CD8-positive, alpha-beta memory T cell (primary cell): ENCODE results near the gene PPP1R12C. TPM values are rescaled to one million over a fixed set of nuclear protein-coding genes. Genes with fewer than 3 reads are reported as not detected.

ENCODE experiments used
- CTCF ChIA-PET: fragments of 350-600 bp; sonication (Branson Sonifier 250); formaldehyde crosslinking; loops from one replicate; lab custom pipeline; 2021; ENCODE audit warnings: antibody characterized with exemption; lab: Charles Lee
- POLR2A ChIA-PET: fragments of 350-600 bp; sonication (Branson Sonifier 250); formaldehyde crosslinking; loops from one replicate; lab custom pipeline; 2021; ENCODE audit warnings: antibody characterized with exemption; lab: Charles Lee
- DNase-seq, 5 donors: peaks; one replicate each; pipeline versions ENCODE4 v3.0.0 to v3.0.0-alpha.2; 2020 to 2022; ENCODE audit warnings: mixed read lengths in 1 of 5
- H3K27ac ChIP-seq: one replicate; pipeline ENCODE4 v1.7.0; 2013; ENCODE audit warnings: low read depth, mild to moderate bottlenecking, low read length, moderate library complexity
- H3K27me3 ChIP-seq: 2 replicates; pipeline ENCODE4 v1.7.0; 2013; ENCODE audit warnings: low read length, mild to moderate bottlenecking; ENCODE audit not compliant: insufficient read depth, poor library complexity, severe bottlenecking
- H3K36me3 ChIP-seq: 2 replicates; pipeline ENCODE4 v1.7.0; 2013; ENCODE audit warnings: mild to moderate bottlenecking, low read length, moderate library complexity; ENCODE audit not compliant: insufficient read depth
- H3K4me1 ChIP-seq: 2 replicates; pipeline ENCODE4 v1.7.0; 2013; ENCODE audit warnings: mild to moderate bottlenecking, low read length, moderate library complexity; ENCODE audit not compliant: insufficient read depth
- H3K4me3 ChIP-seq: 2 replicates; pipeline ENCODE4 v1.7.0; 2013; ENCODE audit warnings: mild to moderate bottlenecking, low read length
- H3K9me3 ChIP-seq: 2 replicates; pipeline ENCODE4 v1.7.0; 2013; ENCODE audit warnings: mild to moderate bottlenecking, low read length
- H3K27ac Mint-ChIP-seq, 8 donors: one replicate each; pipeline ENCODE4 v1.8.0; 2020 to 2021; ENCODE audit warnings: mixed read lengths in 8 of 8, mild to moderate bottlenecking in 6 of 8, inconsistent platforms in 3 of 8, moderate library complexity in 3 of 8
- H3K27me3 Mint-ChIP-seq, 2 donors: one replicate each; pipeline ENCODE4 v1.8.0; 2020 to 2021; ENCODE audit warnings: mixed read lengths in 2 of 2, mild to moderate bottlenecking in 1 of 2, moderate library complexity in 1 of 2
- H3K36me3 Mint-ChIP-seq, 3 donors: one replicate each; pipeline ENCODE4 v1.8.0; 2020 to 2021; ENCODE audit warnings: mixed read lengths in 3 of 3, inconsistent platforms in 1 of 3, mild to moderate bottlenecking in 1 of 3
- H3K4me1 Mint-ChIP-seq, 3 donors: one replicate each; pipeline ENCODE4 v1.8.0; 2020 to 2021; ENCODE audit warnings: mixed read lengths in 3 of 3, inconsistent platforms in 1 of 3, mild to moderate bottlenecking in 1 of 3
- H3K4me3 Mint-ChIP-seq, 7 donors: one replicate each; pipeline ENCODE4 v1.8.0; 2020 to 2021; ENCODE audit warnings: mixed read lengths in 7 of 7, mild to moderate bottlenecking in 6 of 7, moderate library complexity in 4 of 7, inconsistent platforms in 2 of 7
- H3K9me3 Mint-ChIP-seq, 5 donors: one replicate each; pipeline ENCODE4 v1.8.0; 2020 to 2022; ENCODE audit warnings: mixed read lengths in 5 of 5, mild to moderate bottlenecking in 3 of 5, moderate library complexity in 2 of 5, inconsistent platforms in 1 of 5
- polyA plus RNA-seq: library from polyadenylated mRNA; unstranded; fragments of 300-500 nt; fragmentation: Illumina TruSeq; gene quantifications from one replicate; pipeline ENCODE4 v1.2.3, GENCODE V29; 2021
- total RNA-seq, 2 experiments: library from RNA; stranded (reverse); gene quantifications; one replicate each; pipeline ENCODE4 v1.2.3, GENCODE V29; 2021

PPP1R12C gene
- total and polyA plus RNA-seq, 3 experiments from 2014 or later, result 7.7 to 98.3 (median 95.4) TPM

- H3K9me3 ChIP-seq, result no peaks in the 10 kb centered on the region
- H3K27me3 ChIP-seq, result peaks cover 16% of the 10 kb centered on the region
- peak overlapping the region in 2 of 8 donors; percentile 15 to 48 for H3K27ac Mint-ChIP-seq
- H3K27ac ChIP-seq, result no peak overlapping the region
- H3K4me1 ChIP-seq, result peaks cover 20% of the 10 kb centered on the region
- peaks cover 0 to 3% (median 0%) of the 10 kb centered on the region in 5 donors for H3K9me3 Mint-ChIP-seq
- ChIA-PET CTCF (interaction anchor here (0.8 to 2.0 kb wide), 7 partner anchors 9 to 414 kb away, joined by 3 to 10 read pairs (median 5); no protein-coding TSS in a partner anchor), POLR2A (no interaction called here)
- H3K36me3 Mint-ChIP-seq, result peaks cover 4 to 16% (median 6%) of the 10 kb centered on the region in 3 donors
- peaks cover 12 to 32% (median 21%) of the 10 kb centered on the region in 3 donors for H3K4me1 Mint-ChIP-seq
- no peaks in the 10 kb centered on the region for H3K36me3 ChIP-seq
- DNase-seq, result no peak
- no peak overlapping the region for H3K4me3 ChIP-seq
- peaks cover 29 to 43% of the 10 kb centered on the region in 2 donors for H3K27me3 Mint-ChIP-seq
- H3K4me3 Mint-ChIP-seq, result peak overlapping the region in 1 of 7 donors; percentile 74
Observed at GRCh38 chr19:55089342-55089944, 28.0 kb downstream of the PPP1R12C start.

GRCh38 chr19:55088543-55089341, 28.7 kb downstream of the PPP1R12C start:
- no peak overlapping the region for H3K27ac ChIP-seq
- H3K9me3 Mint-ChIP-seq, result peaks cover 0 to 3% (median 0%) of the 10 kb centered on the region in 5 donors
- H3K9me3 ChIP-seq, result no peaks in the 10 kb centered on the region
- peaks cover 16% of the 10 kb centered on the region for H3K27me3 ChIP-seq
- H3K4me3 Mint-ChIP-seq, result peak overlapping the region; percentile 50 to 76 (median 68)
- peaks cover 20% of the 10 kb centered on the region for H3K4me1 ChIP-seq
- H3K27me3 Mint-ChIP-seq, result peaks cover 35 to 50% of the 10 kb centered on the region in 2 donors
- H3K4me3 ChIP-seq, result no peak overlapping the region
- H3K36me3 Mint-ChIP-seq, result peaks cover 4 to 16% (median 6%) of the 10 kb centered on the region in 3 donors
- no peaks in the 10 kb centered on the region for H3K36me3 ChIP-seq
- H3K4me1 Mint-ChIP-seq, result peaks cover 12 to 32% (median 21%) of the 10 kb centered on the region in 3 donors
- ChIA-PET CTCF (interaction anchor here (0.6 to 2.2 kb wide), 15 partner anchors 10 to 415 kb away, joined by 3 to 10 read pairs (median 3); partner anchors contain the start of gene TMEM238), POLR2A (no interaction called here)
- DNase-seq, result peak; percentile 51 to 84 (median 70)
- H3K27ac Mint-ChIP-seq, result peak overlapping the region in 2 of 8 donors; percentile 17 to 50

GRCh38 chr19:55088021-55088451, 29.4 kb downstream of the PPP1R12C start:
- Mint-ChIP-seq H3K4me3 (peak overlapping the region; percentile 50 to 79 (median 70)), H3K27ac (peak overlapping the region in 3 of 8 donors; percentile 17 to 91 (median 50)), H3K4me1 (peaks cover 13 to 32% (median 21%) of the 10 kb centered on the region in 3 donors), H3K27me3 (peaks cover 39 to 53% of the 10 kb centered on the region in 2 donors), H3K36me3 (peaks cover 4 to 16% (median 6%) of the 10 kb centered on the region in 3 donors), H3K9me3 (peaks cover 0 to 3% (median 0%) of the 10 kb centered on the region in 5 donors)
- ChIA-PET CTCF (interaction anchor here (0.6 to 2.2 kb wide), 10 partner anchors 11 to 72 kb away, joined by 3 to 10 read pairs (median 3); no protein-coding TSS in a partner anchor), POLR2A (no interaction called here)
- Histone ChIP-seq H3K36me3 (no peaks in the 10 kb centered on the region), H3K27ac (no peak overlapping the region), H3K27me3 (peaks cover 21% of the 10 kb centered on the region), H3K4me1 (peaks cover 20% of the 10 kb centered on the region), H3K4me3 (no peak overlapping the region), H3K9me3 (no peaks in the 10 kb centered on the region)
- no peak for DNase-seq

- Mint-ChIP-seq H3K27ac (no peak overlapping the region), H3K4me1 (peaks cover 14 to 34% (median 23%) of the 10 kb centered on the region in 3 donors), H3K4me3 (peak overlapping the region in 5 of 7 donors; percentile 41 to 73 (median 52)), H3K9me3 (peaks cover 0 to 3% (median 0%) of the 10 kb centered on the region in 5 donors), H3K27me3 (peaks cover 43 to 59% of the 10 kb centered on the region in 2 donors), H3K36me3 (peaks cover 4 to 16% (median 6%) of the 10 kb centered on the region in 3 donors)
- no peak for DNase-seq
- Histone ChIP-seq H3K27me3 (peaks cover 26% of the 10 kb centered on the region), H3K9me3 (no peaks in the 10 kb centered on the region), H3K4me1 (peaks cover 21% of the 10 kb centered on the region), H3K4me3 (peak overlapping the region; percentile 22), H3K36me3 (no peaks in the 10 kb centered on the region), H3K27ac (no peak overlapping the region)
- CTCF ChIA-PET, result interaction anchor here (0.8 to 2.2 kb wide), 5 partner anchors 16 to 73 kb away, joined by 3 to 8 read pairs (median 3); no protein-coding TSS in a partner anchor
- POLR2A ChIA-PET, result interaction anchor here (0.6 kb wide), 1 partner anchor 401 kb away, joined by 3 read pairs; no protein-coding TSS in a partner anchor
Observed at GRCh38 chr19:55087542-55087901, 29.9 kb downstream of the PPP1R12C start.

GRCh38 chr19:55086730-55087541, 30.5 kb downstream of the PPP1R12C start:
- Mint-ChIP-seq H3K27ac (no peak overlapping the region), H3K27me3 (peaks cover 44 to 64% of the 10 kb centered on the region in 2 donors), H3K9me3 (peaks cover 0 to 3% (median 0%) of the 10 kb centered on the region in 5 donors), H3K4me1 (peaks cover 17 to 40% (median 25%) of the 10 kb centered on the region in 3 donors), H3K36me3 (peaks cover 4 to 16% (median 6%) of the 10 kb centered on the region in 3 donors), H3K4me3 (peak overlapping the region in 5 of 7 donors; percentile 41 to 73 (median 52))
- peaks cover 32% of the 10 kb centered on the region for H3K27me3 ChIP-seq
- peak overlapping the region; percentile 22 for H3K4me3 ChIP-seq
- peak; percentile 25 to 70 (median 40) for DNase-seq
- no peaks in the 10 kb centered on the region for H3K36me3 ChIP-seq
- H3K27ac ChIP-seq, result no peak overlapping the region
- CTCF ChIA-PET, result interaction anchor here (2.2 kb wide), 1 partner anchor 29 kb away, joined by 8 read pairs; no protein-coding TSS in a partner anchor
- POLR2A ChIA-PET, result interaction anchor here (0.6 kb wide), 1 partner anchor 401 kb away, joined by 3 read pairs; no protein-coding TSS in a partner anchor
- H3K9me3 ChIP-seq, result no peaks in the 10 kb centered on the region
- H3K4me1 ChIP-seq, result peaks cover 26% of the 10 kb centered on the region

GRCh38 chr19:55085923-55086715, 31.3 kb downstream of the PPP1R12C start:
- Histone ChIP-seq H3K4me3 (no peak overlapping the region), H3K4me1 (peaks cover 32% of the 10 kb centered on the region), H3K27ac (no peak overlapping the region), H3K9me3 (no peaks in the 10 kb centered on the region), H3K36me3 (no peaks in the 10 kb centered on the region), H3K27me3 (peaks cover 35% of the 10 kb centered on the region)
- Mint-ChIP-seq H3K27ac (no peak overlapping the region), H3K27me3 (peaks cover 46 to 69% of the 10 kb centered on the region in 2 donors), H3K9me3 (peaks cover 0 to 3% (median 0%) of the 10 kb centered on the region in 5 donors), H3K4me3 (peak overlapping the region in 1 of 7 donors; percentile 19), H3K4me1 (peaks cover 19 to 48% (median 25%) of the 10 kb centered on the region in 3 donors), H3K36me3 (peaks cover 4 to 11% (median 6%) of the 10 kb centered on the region in 3 donors)
- ChIA-PET CTCF (interaction anchor here (2.2 kb wide), 1 partner anchor 30 kb away, joined by 8 read pairs; no protein-coding TSS in a partner anchor), POLR2A (interaction anchor here (0.5 kb wide), 1 partner anchor 17 kb away, joined by 3 read pairs; no protein-coding TSS in a partner anchor)
- DNase-seq, result no peak
